CD4-positive, alpha-beta T cell treated with Interleukin-4 for 1 hour (primary cell): Measurements from ENCODE around the gene SOX6.
"Not testable (repeated sequence)": the region's sequence is repeated elsewhere in the genome, so short reads cannot be mapped to it uniquely, and the experiment has no call there.

ENCODE experiments used
- DNase-seq, 2 donors: peaks; one replicate each; pipeline ENCODE4 v3.0.0-alpha.2; 2020 to 2022

The SOX6 gene

DNA sequence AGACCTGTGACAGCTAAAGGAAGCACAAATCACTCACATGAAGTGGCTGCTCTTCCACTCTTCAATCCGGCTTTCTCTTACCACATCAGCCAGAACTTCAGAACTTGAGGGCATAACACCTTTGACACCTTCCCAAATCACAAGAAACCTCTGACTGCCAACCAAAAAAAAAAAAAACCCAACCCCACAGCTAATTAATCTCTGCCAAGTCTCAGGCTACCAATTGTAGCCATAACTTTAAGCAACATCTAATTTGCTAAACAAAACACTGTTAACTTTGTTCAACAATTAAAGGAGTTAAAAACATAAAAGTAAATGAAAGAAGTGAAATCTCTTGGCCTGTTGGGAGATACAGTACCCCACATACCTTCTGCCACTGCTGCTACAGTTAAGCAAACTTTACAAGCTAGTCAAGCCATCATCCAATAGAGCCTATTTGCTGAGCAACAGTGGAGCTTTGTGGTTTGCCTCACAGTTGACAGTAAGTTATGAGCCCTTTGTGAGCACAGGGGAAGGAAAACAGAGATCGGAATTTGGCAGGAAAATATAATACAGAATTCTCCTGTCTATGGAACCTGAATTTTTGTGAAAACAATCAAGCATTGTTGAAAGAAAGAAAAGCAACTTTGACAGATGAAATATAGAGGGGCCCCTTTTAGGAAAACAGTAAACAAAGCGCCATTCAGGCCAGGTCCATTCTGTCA is at the start of gene SOX6:
SOX6 (minus strand) TSS at position 490 of the 704 bp plus-strand sequence. CDS start 15,298 bp downstream, outside the sequence.
- DNase-seq = no peak

DNA sequence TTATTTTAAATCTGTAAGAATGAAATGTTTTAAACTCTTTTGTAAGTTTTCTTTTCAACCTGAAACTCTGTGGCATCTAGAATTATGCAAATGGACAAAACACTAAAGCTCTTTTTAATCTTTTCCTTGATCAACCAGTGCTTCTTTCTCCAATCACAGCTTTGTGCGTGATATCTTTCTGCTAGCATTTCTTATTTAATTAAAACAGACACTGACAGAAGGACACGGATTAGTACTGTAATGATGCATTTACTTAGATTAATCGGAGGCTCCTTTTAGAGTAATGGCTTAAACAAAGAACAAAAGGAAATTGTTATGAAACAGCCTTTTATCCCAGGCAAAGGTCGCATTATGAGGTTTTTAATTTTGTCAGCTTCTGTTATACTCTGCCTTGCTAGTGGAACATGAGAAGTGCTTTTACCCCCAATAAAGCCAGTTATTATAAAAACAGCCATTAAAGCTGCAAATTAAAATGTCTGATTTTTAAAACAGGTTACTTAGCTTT is 48.5 kb upstream of the SOX6 start:
- DNase-seq = no peak

DNA sequence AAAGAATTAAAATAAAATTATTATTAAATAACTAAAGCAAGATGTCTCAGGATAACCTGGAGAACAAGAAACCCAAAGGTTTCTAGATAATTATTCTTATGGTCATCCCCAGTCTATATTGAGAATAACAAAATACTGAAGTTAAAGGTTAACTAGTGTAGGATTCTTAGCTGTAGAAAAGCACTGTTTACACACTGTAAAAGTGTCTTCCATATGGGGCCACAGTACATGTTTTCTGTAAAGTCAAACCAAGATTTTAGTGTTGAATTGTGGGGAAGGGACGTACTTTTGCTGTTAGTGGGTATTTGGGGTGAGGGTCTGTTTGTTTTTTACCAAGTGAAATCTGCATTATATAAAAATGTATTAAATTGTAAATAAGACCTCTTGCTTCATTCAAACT is 47.5 kb upstream of the SOX6 start:
- DNase-seq = no peak

DNA sequence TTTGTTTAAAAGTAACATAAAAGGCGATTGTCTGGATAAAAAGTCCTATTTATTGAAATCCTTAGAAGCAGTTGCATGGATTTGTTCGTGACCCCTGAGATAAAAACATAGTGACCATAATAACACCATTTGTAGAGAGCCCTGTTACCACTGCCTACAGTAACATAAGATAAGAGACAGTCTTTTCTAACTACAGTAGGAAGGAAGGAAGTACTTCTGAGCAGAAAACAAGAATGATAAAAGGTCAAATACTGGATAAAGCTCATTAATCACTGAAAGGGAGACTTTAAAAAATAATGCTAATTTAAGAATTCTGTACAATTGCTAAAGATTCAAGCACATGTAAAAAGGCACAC is 47.1 kb upstream of the SOX6 start:
- no peak for DNase-seq

DNA sequence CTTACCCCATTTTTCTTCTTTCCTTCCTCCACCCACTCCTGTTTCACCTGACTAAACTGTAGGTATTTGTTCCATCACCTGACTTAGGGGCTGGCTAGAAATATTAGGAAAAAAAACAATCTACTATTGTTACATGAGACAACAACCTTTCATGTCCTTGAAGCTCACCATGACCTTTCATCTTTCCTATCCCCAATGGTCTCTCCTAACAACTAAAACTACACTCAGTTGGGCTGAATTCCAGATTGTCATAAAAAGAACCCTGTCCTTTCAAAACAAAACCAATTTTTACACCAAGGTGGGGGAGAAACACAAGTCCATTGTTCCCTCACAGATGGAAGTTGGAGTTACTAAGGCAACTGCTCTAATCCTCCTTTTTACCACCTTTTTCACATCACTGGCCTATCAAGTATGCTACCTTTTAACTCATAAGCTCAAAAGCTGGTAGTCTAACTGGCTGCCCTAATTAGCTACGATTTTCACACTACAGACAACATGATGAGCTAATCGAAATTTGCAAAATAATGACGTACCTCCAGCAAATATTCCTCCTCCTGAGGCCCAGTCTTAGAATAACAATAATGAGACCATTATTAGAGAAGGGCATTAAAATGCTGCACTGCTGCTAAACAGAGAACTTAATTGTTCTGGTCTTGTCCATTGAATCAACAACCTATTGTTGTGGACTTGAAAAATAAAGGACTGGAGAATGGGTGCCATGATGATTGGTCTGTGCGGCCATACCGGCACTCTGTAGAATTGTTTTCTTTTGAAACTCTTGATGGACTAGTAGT is 46.5 kb upstream of the SOX6 start:
- no peak for DNase-seq

DNA sequence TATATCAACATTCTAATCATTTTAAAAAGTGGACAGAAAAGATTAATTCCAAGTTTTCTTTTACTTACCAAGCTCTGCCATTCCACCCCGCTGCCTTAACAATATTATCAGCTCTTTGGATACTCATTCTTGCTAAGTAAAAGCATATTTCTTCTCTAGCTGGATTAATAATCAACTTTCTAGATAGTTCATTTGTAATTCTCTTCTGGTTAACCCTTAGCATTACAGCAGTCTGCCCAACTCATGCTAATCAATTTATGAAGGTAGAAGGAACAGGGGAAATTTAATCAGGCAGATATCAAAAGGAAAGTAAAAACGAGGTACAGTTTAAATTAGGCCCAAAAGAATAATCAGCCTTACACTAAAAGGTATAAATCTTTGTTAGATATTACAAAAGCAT is 41.0 kb upstream of the SOX6 start:
- DNase-seq = no peak

DNA sequence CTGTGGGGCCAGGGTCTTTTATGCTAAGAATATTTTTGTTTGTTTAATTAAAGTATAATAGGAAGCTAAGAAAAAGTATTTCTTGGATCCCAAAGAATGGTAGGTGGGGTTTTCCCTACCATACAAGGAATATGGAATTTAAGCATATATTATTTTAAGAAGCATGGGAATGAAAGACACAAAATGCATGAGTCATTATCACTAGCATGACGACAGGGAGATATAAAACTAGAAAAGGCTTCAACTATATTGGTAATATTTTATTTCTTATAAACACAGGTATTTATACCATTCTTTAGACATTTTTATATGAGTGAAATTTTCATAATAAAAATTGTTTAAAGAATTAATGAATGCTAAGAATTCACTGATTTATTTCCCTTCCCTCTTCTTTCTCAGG is 39.3 kb upstream of the SOX6 start:
- DNase-seq = no peak

DNA sequence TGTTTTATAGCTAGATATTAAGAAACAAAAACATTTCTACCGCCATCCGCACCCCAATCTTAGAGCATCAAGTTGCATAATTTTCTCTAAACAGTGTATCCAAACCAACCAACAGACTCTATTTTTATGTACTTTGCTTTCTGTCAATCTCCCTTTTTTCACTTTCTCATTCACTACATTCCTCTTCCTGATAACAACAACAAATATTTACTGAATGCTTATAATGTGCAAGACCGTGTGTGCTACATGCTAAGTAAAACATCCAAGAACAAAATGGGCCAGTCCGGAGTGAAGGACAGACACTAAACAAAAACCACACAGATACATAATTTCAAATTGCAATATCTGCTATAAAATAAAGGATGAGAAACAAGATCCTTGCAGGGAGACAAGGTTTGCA is 38.6 kb upstream of the SOX6 start:
- no peak for DNase-seq

DNA sequence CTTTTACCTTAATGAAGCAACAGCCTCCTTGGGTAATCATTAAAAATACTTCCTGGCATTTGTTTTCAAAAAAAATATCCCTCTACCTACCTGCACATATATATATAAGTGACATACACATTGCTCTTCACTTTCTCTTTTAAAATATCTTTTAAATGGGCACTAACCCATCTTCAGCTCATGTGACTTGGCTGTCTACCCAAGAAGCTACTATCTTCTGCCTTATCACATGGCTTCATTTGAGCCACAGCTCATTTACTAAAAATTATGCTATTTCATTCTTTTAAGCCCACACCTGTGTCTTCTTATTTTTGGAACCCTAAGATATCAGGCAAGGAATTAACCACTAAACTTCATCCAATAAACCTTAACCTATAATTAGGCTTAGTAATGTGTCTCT is 37.0 kb upstream of the SOX6 start:
- DNase-seq = no peak

DNA sequence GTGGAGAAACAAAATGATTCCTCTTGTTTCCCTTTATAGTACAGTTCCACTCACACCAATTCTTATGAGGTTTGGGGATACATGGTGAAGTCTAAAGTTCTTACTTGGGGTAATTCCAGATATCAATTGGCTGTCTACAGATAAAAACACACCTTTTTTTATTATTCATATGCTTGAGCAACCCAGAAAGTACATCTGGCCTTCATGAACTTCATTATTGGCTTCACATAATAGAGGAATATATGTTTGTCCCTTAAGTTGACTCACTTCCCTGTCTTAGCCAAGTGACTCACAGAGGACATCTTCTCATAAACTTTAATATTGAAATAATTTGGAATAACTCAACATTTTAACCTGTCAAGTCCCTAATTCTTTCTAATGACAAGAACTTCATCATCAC is 36.3 kb upstream of the SOX6 start:
- no peak for DNase-seq

DNA sequence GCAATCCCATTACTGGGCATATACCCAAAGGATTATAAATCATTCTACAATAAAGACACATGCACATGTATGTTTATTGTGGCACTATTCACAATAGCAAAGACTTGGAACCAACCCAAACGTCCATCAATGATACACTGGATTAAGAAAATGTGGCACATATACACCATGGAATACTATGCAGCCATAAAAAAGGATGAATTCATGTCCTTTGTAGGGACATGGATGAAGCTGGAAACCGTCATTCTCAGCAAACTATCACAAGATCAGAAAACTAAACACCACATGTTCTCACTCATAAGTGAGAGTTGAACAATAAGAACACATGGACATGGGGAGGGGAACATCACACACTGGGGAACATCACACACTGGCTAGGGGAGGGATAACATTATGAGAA is 34.5 kb upstream of the SOX6 start:
- DNase-seq = not testable (repeated sequence)

DNA sequence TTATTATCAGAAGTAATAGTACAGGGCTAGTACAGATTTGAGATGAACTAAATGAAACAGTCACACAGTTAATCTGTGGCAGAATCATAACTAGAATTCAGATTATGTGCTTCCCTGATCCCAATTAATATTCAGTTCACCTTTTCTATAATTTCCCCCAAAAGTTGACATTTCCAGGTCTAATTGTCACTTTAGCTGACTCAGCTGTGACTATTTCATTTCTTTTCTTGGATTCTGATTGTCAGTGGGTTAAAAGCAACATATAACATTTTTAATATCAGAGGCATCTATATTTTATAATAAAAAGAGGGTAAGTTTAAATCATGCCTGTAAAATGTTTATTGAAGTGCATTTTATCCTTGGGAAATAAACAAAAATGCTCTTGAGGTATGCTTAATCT is 28.8 kb upstream of the SOX6 start:
- DNase-seq = no peak

DNA sequence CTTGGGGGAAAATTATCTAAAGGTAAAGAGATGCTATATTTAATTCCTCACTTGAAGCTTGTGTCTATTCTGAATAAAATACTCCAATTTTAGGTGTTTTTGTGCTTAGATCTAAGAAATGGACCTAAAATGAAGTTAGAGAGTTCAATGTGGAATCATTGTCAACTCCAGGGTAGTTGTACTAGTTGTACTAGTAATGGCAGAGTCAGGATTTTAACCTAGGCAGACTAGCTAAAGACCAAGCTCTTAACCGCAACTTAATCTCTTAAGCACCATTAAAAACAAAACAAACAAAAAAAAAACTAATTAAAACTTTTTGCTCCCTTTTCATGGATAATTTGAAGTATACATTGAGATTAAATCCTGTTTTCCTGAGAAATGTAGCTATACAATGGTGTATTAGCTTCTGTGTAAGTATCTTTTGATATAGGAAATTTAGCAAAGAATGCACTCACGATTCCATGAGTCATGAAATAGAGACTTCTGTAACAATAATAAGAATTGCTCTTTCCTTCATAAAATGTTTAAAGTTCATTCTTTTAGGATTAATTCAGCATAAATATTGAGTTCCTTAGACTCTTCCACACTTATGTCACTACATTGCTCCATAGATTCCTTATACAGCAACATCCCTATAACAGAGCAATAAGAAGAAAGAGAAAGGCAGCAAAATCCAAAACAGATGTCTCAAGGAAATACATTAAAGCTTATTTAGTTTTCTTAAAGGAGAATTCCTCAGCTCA is 26.5 kb upstream of the SOX6 start:
- no peak for DNase-seq

DNA sequence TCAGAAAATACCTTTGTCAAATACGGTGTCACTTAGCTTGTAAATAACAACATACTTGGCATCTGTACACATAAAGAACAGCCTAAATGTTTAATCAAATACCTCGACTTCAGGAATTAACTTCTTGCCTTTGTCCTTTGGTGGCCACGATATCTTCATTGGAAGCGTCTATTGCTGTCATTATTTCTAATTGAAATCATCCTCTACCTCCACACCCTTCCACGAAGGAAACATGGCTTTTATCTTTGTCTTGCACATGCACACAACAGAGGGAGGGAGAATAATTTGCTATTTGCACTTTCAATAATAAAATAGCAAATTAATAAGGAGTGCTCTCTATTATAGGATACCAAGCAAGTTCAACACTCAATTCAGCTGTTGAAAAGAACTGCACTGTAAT is 25.8 kb upstream of the SOX6 start:
- DNase-seq = no peak

DNA sequence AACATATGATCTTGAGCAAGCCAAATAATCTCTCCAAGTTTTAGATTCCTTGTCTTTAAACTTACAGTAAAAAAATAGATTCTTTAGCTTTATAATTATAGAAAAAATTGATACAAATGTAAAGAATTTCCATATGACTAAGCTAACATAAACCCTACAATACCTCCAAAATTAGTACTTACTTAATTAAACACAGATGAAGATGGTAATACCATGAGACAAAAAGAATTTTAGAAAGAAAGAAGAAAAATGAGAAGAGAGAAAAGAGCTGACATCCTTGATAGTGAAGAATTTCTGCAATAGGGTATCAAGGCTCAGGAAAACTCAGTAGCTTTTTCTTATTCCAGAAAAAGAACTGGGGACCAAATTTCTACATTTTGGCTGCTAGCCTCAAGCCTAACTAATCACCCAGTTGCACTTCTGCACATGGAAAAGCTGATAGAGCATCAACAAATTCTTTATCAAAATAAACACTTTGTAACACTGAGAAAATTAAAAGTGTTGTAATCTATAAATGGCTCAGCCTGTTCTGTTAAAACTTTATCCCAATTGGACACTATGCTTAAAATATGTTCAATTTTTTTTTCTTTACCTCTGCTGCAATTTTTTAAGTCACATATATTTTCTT is 24.7 kb upstream of the SOX6 start:
- DNase-seq = no peak

DNA sequence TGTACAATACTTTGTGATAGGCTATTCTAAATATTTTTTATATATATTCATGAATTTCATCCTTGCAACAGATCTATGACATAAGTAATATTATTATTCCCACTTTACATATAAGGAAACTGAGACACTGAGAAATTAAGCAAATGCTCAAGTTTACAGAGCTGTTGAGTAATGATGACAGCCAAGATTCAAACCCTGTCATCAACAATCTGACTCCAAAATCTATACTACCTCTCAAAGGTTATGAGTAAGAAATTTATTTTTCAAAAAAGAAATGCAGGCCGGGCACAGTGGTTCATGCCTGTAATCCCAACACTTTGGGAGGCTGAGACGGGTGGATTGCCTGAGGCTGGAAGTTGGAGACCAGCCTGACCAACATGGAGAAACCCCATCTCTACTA is 22.6 kb upstream of the SOX6 start:
- no peak for DNase-seq

DNA sequence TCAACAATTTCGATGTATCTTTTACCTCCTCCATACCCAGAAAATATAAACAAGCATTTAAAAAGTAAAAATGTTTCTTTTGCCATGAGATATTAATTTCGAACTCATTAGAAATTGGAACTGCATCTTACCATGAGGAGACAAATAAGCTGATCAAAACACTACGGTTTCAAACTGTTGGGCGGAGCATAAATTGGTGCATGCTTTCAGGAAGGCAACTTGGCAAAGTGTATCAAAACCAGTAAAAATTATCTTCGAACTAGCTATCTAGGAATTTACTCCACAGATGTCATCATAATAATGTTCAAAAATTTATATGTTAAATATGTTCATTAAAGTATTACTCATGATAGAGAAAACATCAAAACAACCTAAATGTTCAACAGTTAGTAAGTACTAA is 21.4 kb upstream of the SOX6 start:
- DNase-seq = no peak

DNA sequence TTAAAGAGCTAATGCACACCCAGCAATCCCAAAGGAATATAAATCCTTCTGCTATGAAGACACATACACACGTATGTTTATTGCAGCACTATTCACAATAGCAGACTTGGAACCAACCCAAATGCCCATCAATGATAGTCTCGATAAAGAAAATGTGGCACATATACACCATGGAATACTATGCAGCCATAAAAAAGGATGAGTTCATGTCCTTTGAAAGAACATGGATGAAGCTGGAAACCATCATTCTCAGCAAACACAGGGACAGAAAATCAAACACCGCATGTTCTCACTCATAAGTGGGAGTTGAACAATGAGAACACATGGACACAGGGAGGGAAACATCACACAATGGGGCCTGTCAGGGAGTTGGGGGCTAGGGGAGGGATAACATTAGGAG is 19.3 kb upstream of the SOX6 start:
- DNase-seq = not testable (repeated sequence)

DNA sequence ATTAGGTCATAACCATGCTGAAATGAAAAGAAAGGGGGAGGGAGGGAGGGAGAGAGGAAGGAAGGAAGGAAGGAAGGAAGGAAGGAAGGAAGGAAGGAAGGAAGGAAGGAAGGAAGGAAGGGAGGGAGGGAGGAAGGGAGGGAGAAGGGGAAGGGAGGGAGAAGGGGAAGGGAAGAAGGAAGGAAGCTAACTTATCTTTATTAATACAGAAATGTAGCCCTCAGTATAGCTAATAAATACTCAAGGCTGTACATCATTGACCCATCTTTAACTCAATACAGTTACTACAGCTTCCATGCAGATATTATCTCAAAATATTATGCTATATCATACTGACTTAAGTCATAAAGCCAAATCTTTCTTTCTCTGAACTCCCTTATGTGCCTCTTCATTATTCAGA is 17.4 kb upstream of the SOX6 start:
- DNase-seq = no peak

DNA sequence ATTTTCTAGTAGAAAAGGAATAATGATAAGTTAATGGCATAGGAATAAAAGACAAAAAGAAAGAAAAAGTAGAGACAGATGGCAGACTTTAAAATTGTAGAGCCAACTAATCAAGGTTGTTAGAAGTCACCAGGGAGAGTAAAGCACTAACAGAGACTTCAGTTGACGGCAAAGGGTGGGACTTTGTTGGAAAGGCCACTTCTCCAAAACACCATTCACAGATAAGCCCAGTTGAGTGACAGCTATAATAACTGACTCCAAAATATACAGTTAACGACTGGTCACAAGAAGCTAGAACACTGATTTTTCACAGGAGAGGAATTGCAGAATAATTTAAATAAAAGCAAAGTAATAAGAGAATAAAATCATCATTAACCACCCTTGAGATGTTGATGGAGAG is 16.0 kb upstream of the SOX6 start:
- DNase-seq = no peak

DNA sequence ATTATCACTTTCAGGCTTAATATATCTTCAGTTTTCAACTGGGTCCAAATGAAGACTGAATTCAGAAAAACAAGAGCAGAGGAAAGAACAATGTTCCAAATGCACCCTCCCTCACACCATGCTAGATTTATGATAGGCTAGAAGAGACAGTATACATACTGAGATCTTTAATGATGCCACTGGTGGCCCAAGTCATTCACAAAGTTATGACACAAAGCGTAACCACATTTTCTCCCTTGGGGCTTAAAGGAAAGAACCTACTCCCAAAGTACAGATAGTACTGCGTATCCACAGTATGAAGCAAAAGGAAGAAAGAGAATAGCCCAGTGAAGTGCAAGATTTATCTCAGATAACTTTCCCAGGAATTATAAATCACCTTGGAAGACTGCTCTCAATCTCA is 10.9 kb upstream of the SOX6 start:
- no peak for DNase-seq

DNA sequence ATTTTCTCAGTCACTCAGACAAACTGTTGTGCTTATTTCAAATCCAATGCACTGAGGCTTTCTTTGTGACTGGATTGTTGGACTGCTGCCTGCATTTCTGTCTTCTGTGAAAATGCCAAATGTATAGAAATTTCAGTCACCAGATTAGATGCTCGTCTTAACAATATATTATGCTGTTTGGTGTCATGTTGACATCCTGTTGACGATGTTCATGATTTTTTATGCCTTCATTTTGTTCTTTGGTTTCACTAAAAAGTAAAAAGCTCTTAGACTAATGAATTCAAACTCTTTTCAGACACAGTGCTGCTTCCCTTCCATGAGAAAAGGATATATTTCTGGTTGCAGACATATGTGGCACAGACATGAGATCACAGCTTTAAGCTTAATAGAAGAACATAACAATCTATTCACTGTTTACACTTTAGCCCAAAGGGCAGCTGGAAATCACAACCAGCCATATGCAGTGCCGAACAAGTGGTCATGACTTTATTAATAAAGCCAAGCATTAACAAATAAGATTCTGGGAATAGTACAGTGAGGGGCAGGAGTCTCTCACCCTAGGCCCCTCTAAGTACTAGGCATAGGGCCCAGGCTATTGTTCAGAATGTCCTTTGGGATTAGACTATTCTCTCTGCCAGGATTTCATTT is 9.4 kb upstream of the SOX6 start:
- DNase-seq = no peak

DNA sequence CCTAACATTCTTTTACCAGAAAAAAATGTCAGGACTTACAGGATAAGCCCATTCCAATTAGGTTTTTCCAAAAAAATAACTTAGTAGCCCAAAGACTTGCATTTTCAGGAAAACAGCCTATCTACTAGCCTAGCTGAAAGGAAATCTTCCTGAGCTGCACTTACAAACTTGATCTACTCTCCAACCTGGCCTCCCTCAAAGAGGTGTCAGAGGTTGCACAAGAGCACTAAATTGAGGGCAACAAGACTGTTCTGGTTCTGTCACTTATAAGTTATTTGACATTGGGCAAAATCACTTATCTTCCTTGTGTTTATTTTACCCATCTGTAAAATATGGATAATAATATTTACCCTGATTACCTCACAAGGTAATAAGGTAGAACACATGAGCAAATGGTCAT is 7.9 kb upstream of the SOX6 start:
- no peak for DNase-seq
